DND-41 (cell line): Measurements from ENCODE around the gene TMEM271.

Experiments
- ATAC-seq: fragments of 200-7000 bp; cut with Tn5 transposase; 3 replicates; pipeline ENCODE4 v1.9.1; 2021; ENCODE audit warnings: low read depth; ENCODE audit not compliant: insufficient read depth
- DNase-seq: peaks from one replicate; pipeline ENCODE4 v3.0.0-alpha.2; 2020
- H2AFZ ChIP-seq: 2 replicates; pipeline ENCODE4 v1.6.0; 2012; ENCODE audit warnings: low read depth, low read length
- H3K27ac ChIP-seq: 2 replicates; pipeline ENCODE4 v1.5.1; 2012; ENCODE audit warnings: low read length, inconsistent platforms
- H3K27me3 ChIP-seq: fragments of 200-600 bp; sonication (generic); 2 replicates; pipeline ENCODE4 v1.6.0; 2012; ENCODE audit warnings: low read length, mild to moderate bottlenecking, inconsistent platforms; ENCODE audit not compliant: insufficient read depth, poor library complexity
- H3K36me3 ChIP-seq: 2 replicates; pipeline ENCODE4 v1.5.1; 2012; ENCODE audit warnings: low read length, inconsistent platforms; ENCODE audit not compliant: insufficient read depth
- H3K4me1 ChIP-seq: 2 replicates; pipeline ENCODE4 v1.5.1; 2012; ENCODE audit warnings: mild to moderate bottlenecking, low read length; ENCODE audit not compliant: insufficient read depth
- H3K4me2 ChIP-seq: 2 replicates; pipeline ENCODE4 v1.6.0; 2012; ENCODE audit warnings: mild to moderate bottlenecking, moderate library complexity, low read length, inconsistent platforms; ENCODE audit not compliant: insufficient read depth
- H3K4me3 ChIP-seq, 2 experiments: fragments of 200-600 bp in 1 of 2; shearing (Covaris generic) in 1 of 2; 2 replicates each; pipeline ENCODE4 v1.5.1; 2012 to 2016; ENCODE audit warnings: inconsistent platforms in 2 of 2, low read length in 2 of 2, mild to moderate bottlenecking in 2 of 2, low read depth in 1 of 2, moderate library complexity in 1 of 2
- H3K79me2 ChIP-seq: 2 replicates; pipeline ENCODE4 v1.6.0; 2012; ENCODE audit warnings: low read length, inconsistent platforms; ENCODE audit not compliant: insufficient read depth
- H3K9ac ChIP-seq: 2 replicates; pipeline ENCODE4 v1.6.0; 2012; ENCODE audit warnings: low read depth, mild to moderate bottlenecking, inconsistent platforms, low read length, moderate library complexity
- H3K9me3 ChIP-seq: 2 replicates; pipeline ENCODE4 v1.5.1; 2012; ENCODE audit warnings: low read length, moderate library complexity, mild to moderate bottlenecking, inconsistent platforms; ENCODE audit not compliant: insufficient read depth, severe bottlenecking
- H4K20me1 ChIP-seq: 2 replicates; pipeline ENCODE4 v1.6.0; 2012; ENCODE audit warnings: low read length; ENCODE audit not compliant: insufficient read depth
- CTCF ChIP-seq: IDR thresholded peaks from 2 replicates; pipeline ENCODE4 v1.5.1; 2012; ENCODE audit warnings: borderline replicate concordance, low read length, moderate library complexity, mild to moderate bottlenecking; ENCODE audit not compliant: poor library complexity, severe bottlenecking; ENCODE audit errors: extremely low read depth
- EZH2 ChIP-seq: IDR thresholded peaks from 3 replicates; pipeline ENCODE4 v1.6.1; 2012; ENCODE audit warnings: borderline replicate concordance, low read depth, mild to moderate bottlenecking, moderate library complexity, low read length, inconsistent platforms; ENCODE audit not compliant: severe bottlenecking

TMEM271 gene

GRCh38 chr4:573122-573892 lies 2.8 kb downstream of the TMEM271 start:
- no peak for DNase-seq
- Histone ChIP-seq H3K4me3 (no peak overlapping the region), H3K9me3 (no peaks in the 10 kb centered on the region), H3K27ac (no peak overlapping the region), H3K27me3 (no peaks in the 10 kb centered on the region), H2AFZ (no peak overlapping the region), H3K79me2 (no peaks in the 10 kb centered on the region), H4K20me1 (no peaks in the 10 kb centered on the region), H3K9ac (no peak overlapping the region), H3K4me2 (no peak overlapping the region), H3K4me1 (no peaks in the 10 kb centered on the region), H3K36me3 (no peaks in the 10 kb centered on the region)
- no peak for ATAC-seq
- TF ChIP-seq EZH2 (no peak), CTCF (no peak)

- no peaks in the 10 kb centered on the region for H4K20me1 ChIP-seq
- ATAC-seq, result no peak
- H3K36me3 ChIP-seq, result no peaks in the 10 kb centered on the region
- no peaks in the 10 kb centered on the region for H3K4me1 ChIP-seq
- no peak overlapping the region for H3K4me2 ChIP-seq
- H3K27me3 ChIP-seq, result no peaks in the 10 kb centered on the region
- no peaks in the 10 kb centered on the region for H3K79me2 ChIP-seq
- H3K4me3 ChIP-seq, result no peak overlapping the region
- TF ChIP-seq CTCF, result no peak
- no peak for TF ChIP-seq EZH2
- H3K9me3 ChIP-seq, result no peaks in the 10 kb centered on the region
- H3K27ac ChIP-seq, result no peak overlapping the region
- no peak overlapping the region for H3K9ac ChIP-seq
- no peak overlapping the region for H2AFZ ChIP-seq
- no peak for DNase-seq
These were observed 3.5 kb downstream of the TMEM271 start for GRCh38 chr4:572594-572993.

GRCh38 chr4:571838-572572 lies 4.1 kb downstream of the TMEM271 start:
- Histone ChIP-seq H3K36me3 (no peaks in the 10 kb centered on the region), H3K4me1 (no peaks in the 10 kb centered on the region), H2AFZ (no peak overlapping the region), H3K4me3 (no peak overlapping the region), H3K9me3 (no peaks in the 10 kb centered on the region), H3K27ac (no peak overlapping the region), H3K27me3 (no peaks in the 10 kb centered on the region), H3K4me2 (no peak overlapping the region), H4K20me1 (no peaks in the 10 kb centered on the region), H3K79me2 (no peaks in the 10 kb centered on the region), H3K9ac (no peak overlapping the region)
- TF ChIP-seq CTCF, result no peak
- TF ChIP-seq EZH2, result no peak
- ATAC-seq (no peak), DNase-seq (no peak)
